Cerebellar cortex (tissue), 1 donor: ENCODE measurements around the gene MYADML2.

Experiments used
- DNase-seq: peaks from one replicate; pipeline ENCODE4 v3.0.0-alpha.2; 2015; ENCODE audit warnings: low spot score

MYADML2 gene

GRCh38 chr17:81978524-81979298, 31.7 kb upstream of the MYADML2 start:
- DNase-seq = peak; percentile 23

- peak; percentile 83 for DNase-seq
These were observed 30.3 kb upstream of the MYADML2 start, which contains the start of gene ASPSCR1 for GRCh38 chr17:81977211-81977808. Gene ASPSCR1, plus strand, starts transcription at chr17:81977629. Its CDS starts 18 bp downstream, at chr17:81977647.

GRCh38 chr17:81976332-81977210, 29.5 kb upstream of the MYADML2 start:
- peak; percentile 30 for DNase-seq

- DNase-seq = no peak
These were observed 26.4 kb upstream of the MYADML2 start for GRCh38 chr17:81973432-81973831.

DNA sequence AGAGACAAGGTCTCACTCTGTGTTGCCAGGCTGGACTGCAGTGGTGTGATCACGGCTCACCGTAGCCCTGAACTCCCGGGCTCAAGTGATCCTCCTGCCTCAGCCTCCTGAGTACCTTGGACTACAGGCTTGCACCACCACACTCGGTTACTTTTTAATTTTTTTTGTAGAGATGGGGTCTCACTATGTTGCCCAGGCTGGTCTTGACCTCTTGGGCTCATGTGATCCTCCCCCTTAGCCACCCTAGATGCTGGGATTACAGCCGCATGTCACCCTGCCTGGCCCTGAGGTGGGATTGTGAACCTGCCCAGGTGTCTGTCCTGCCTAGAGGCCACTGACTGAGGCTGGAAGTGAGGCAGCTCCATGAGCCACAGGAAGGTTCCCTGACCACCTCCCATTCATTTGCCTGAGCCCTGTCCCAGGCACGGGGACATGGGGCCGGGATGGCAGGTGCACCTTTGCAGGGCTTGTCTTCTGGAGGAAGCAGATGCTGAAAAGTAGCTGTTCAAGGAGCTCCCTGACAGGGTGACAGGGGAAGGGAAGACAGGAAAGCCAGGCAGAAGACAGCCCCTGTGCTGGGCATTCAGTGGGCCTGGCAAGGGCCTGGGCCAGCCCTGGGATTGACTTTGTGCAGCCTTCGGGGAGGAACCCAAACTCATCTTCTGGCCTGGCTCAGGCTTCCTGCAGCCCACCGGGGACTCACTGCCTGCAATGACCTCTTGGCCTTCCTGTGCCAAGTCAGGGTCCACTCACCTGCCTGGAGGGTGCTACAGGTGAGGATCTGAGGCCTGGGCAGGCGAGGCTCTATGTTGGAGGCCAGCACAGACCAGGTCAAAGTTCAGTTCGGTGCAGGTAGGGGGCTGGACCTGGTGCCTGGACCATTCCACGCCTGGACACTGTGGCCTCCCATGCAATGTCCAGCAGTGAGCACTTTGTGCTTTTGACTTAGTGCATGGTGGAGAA, 22.1 kb upstream of the MYADML2 start:
- no peak for DNase-seq

- DNase-seq = no peak
These were observed 21.3 kb upstream of the MYADML2 start for GRCh38 chr17:81968396-81968745.

GRCh38 chr17:81967533-81968395, 20.7 kb upstream of the MYADML2 start:
- DNase-seq = peak; percentile 63

DNA sequence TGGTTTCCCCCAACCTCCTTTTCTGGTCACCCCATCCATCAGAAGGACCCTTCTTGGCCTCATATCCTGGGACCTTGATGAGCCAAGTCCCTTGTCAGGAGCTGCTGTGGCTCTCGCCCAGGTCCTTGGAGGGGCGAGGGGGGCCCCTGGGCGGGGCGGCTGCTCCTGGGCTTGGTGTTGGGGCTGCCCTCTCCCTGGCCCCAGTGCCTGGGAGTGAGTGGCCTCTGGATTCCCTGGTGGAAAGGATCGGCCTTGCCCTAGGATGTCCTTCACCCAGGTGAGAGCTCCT, 20.2 kb upstream of the MYADML2 start:
- DNase-seq = no peak

GRCh38 chr17:81966343-81967243, 19.6 kb upstream of the MYADML2 start:
- no peak for DNase-seq

GRCh38 chr17:81964081-81964849, 17.2 kb upstream of the MYADML2 start:
- DNase-seq = no peak

- DNase-seq = no peak
These were observed 15.7 kb upstream of the MYADML2 start for GRCh38 chr17:81962499-81963441.

GRCh38 chr17:81961521-81962498, 14.8 kb upstream of the MYADML2 start:
- no peak for DNase-seq

GRCh38 chr17:81961087-81961511, 14.1 kb upstream of the MYADML2 start, which contains the start of gene NOTUM:
Gene NOTUM, minus strand, starts transcription at chr17:81961187. Its CDS starts 278 bp downstream, at chr17:81960909.
- no peak for DNase-seq

GRCh38 chr17:81960130-81960958, 13.3 kb upstream of the MYADML2 start:
- DNase-seq = no peak

DNA sequence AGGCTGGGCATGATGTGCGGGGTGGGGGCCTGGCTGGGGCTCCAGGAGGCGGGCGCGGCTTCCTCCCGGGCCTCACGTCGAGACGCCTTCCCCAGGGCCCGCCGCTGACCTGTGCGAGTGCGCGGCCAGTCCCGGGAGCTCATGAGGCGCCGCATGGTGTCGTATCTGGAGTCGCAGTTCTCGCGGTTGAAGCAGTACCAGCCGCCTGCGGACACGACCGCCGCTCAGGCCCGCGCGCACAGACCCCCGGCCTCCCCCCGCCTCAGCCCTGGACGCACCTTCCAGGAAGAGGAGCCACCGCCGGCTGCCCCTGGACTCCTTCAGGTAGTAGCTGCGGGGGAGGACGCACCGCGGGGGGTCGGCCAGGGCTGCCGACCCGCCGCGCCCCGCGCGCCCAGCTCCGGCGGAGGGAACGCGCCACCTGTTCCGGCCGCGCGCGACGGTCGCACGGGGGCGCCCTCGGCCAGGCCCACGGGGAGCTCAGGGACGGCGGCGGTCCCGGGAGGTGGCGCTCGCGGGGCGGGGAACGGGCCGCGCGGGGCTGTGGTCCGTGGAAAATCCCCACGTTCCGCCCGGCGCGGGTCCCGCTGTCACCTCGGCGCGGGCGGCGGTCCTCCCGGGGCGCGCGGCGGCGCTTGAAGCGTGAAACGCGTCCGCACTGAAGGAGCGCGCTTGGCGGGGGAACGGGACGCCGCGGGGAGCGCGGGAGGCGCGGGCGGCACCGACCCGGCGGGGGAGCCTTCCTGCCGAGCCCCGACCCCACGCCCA, 12.5 kb upstream of the MYADML2 start:
- peak; percentile 27 for DNase-seq
